ENCODE measurements around the gene FAM131C.

GRCh38 chr1:16066245-16066644, 7.2 kb downstream of the FAM131C start:
- TF ChIP-seq CTCF (IDR thresholded peaks at IDR 0.05), result no peak
- TF ChIP-seq POLR2AphosphoS5 (IDR thresholded peaks at IDR 0.05; ENCODE audit: low read depth, low read length), result no peak

Data from Panc1 (cell line).